GM18867 (cell line): ENCODE results near the gene BICDL2.
"Not testable (repeated sequence)": the region's sequence is repeated elsewhere in the genome, so short reads cannot be mapped to it uniquely, and the experiment has no call there.

ENCODE experiments used
- ATAC-seq: cut with Tn5 transposase; IDR thresholded peaks from one replicate; pipeline ENCODE4 v1.9.1; 2021; ENCODE audit warnings: mild to moderate bottlenecking, moderate library complexity; ENCODE audit not compliant: unreplicated experiment

Gene BICDL2

GRCh38 chr16:3065742-3066439, 29.1 kb upstream of the BICDL2 start:
- ATAC-seq: no peak

- ATAC-seq: no peak
Observed at GRCh38 chr16:3065069-3065741, 28.5 kb upstream of the BICDL2 start, which contains the start of gene IL32. TSS of gene IL32 (plus strand) at chr16:3065640. CDS start at chr16:3065812, 172 bp downstream.

GRCh38 chr16:3063625-3064386, 27.1 kb upstream of the BICDL2 start:
- ATAC-seq: no peak

- ATAC-seq: no peak
Observed at GRCh38 chr16:3062553-3062952, 25.8 kb upstream of the BICDL2 start.

- ATAC-seq: no peak
Observed at GRCh38 chr16:3060339-3061127, 23.8 kb upstream of the BICDL2 start.

GRCh38 chr16:3059723-3060242, 23.0 kb upstream of the BICDL2 start:
- no peak for ATAC-seq

GRCh38 chr16:3059041-3059722, 22.4 kb upstream of the BICDL2 start:
- peak; percentile 78 for ATAC-seq

GRCh38 chr16:3058139-3059030, 21.6 kb upstream of the BICDL2 start:
- ATAC-seq: peak; percentile 19

- ATAC-seq: no peak
Observed at GRCh38 chr16:3057181-3058138, 20.7 kb upstream of the BICDL2 start.

- ATAC-seq: no peak
Observed at GRCh38 chr16:3056336-3057180, 19.8 kb upstream of the BICDL2 start.

GRCh38 chr16:3055734-3056115, 19.0 kb upstream of the BICDL2 start:
- ATAC-seq: not testable (repeated sequence)

GRCh38 chr16:3054965-3055733, 18.4 kb upstream of the BICDL2 start:
- ATAC-seq: no peak

- ATAC-seq: not testable (repeated sequence)
Observed at GRCh38 chr16:3053330-3053710, 16.6 kb upstream of the BICDL2 start.

GRCh38 chr16:3052571-3053329, 16.0 kb upstream of the BICDL2 start:
- not testable (repeated sequence) for ATAC-seq

- ATAC-seq: no peak
Observed at GRCh38 chr16:3051494-3051893, 14.8 kb upstream of the BICDL2 start.

- no peak for ATAC-seq
Observed at GRCh38 chr16:3051009-3051408, 14.3 kb upstream of the BICDL2 start.
